Prostate gland (tissue), 2 donors: ENCODE measurements around the gene DDO. TPM values are rescaled to one million over a fixed set of nuclear protein-coding genes. Genes with fewer than 3 reads are reported as not detected.
A peak's percentile ranks its signal among the peaks of the same experiment; 100 is the strongest.

ENCODE experiments used
- DNase-seq: peaks from one replicate; pipeline ENCODE4 v3.0.0-alpha.2; 2019; ENCODE audit warnings: low spot score
- H3K27ac ChIP-seq, 2 donors: fragments of 200-600 bp; sonication (generic); 2 replicates each; pipeline ENCODE4 v1.5.1; 2017 to 2019
- H3K27me3 ChIP-seq: fragments of 200-600 bp; sonication (generic); replicated peaks from 2 replicates; pipeline ENCODE4 v1.5.1; 2019; ENCODE audit not compliant: insufficient read depth
- H3K36me3 ChIP-seq, 2 donors: fragments of 200-600 bp; sonication (generic); 1 replicate in 1 of 2; 2 replicates in 1 of 2; pipeline versions ENCODE4 v1.5.1 to v1.8.1; 2017 to 2019
- H3K4me1 ChIP-seq: fragments of 200-600 bp; sonication (generic); replicated peaks from 2 replicates; pipeline ENCODE4 v1.5.1; 2019
- H3K4me3 ChIP-seq, 2 donors: fragments of 200-600 bp; sonication (generic); 2 replicates each; pipeline ENCODE4 v1.5.1; 2017 to 2019
- H3K9me3 ChIP-seq: fragments of 200-600 bp; sonication (generic); 2 replicates; pipeline ENCODE4 v1.5.1; 2017
- POLR2A ChIP-seq: fragments of 450-650 bp; IDR thresholded peaks from one replicate; pipeline ENCODE4 v1.6.1; 2016; ENCODE audit warnings: antibody characterized with exemption, mild to moderate bottlenecking
- POLR2AphosphoS5 ChIP-seq: sonication (generic); formaldehyde crosslinking; IDR thresholded peaks from one replicate; pipeline ENCODE4 v1.6.1; 2017; ENCODE audit warnings: antibody characterized with exemption
- WGBS: methylation state at CpG from one replicate; pipeline ENCODE4 v1.1.5; 2018; 5-methylcytosine and 5-hydroxymethylcytosine counted together
- intact Hi-C: fragments of 100-400 bp; cut with DNase I; formaldehyde crosslinking; loops from one replicate; pipeline ENCODE4 v1.14.2; 2022
- total RNA-seq, 2 donors: library from RNA; depleted of rRNA; stranded (reverse); fragments of >200 nt; gene quantifications; one replicate each; pipeline ENCODE4 v1.1.0, GENCODE V29; 2016
- TF ChIP-seq, protein P1 (sequence below), 4 experiments: fragments of 200-600 bp in 2 of 4; fragments of 450-650 bp in 2 of 4; sonication (generic) in 2 of 4; IDR thresholded peaks; 1 replicate in 3 of 4; 2 replicates in 1 of 4; pipeline ENCODE4 v1.5.1; 2016 to 2019; ENCODE audit warnings: antibody characterized with exemption in 4 of 4, mild to moderate bottlenecking in 2 of 4, moderate library complexity in 2 of 4

DDO gene
- total RNA-seq, 2 donors from 2014 or later: 0.41 to 2.1 TPM

DNA sequence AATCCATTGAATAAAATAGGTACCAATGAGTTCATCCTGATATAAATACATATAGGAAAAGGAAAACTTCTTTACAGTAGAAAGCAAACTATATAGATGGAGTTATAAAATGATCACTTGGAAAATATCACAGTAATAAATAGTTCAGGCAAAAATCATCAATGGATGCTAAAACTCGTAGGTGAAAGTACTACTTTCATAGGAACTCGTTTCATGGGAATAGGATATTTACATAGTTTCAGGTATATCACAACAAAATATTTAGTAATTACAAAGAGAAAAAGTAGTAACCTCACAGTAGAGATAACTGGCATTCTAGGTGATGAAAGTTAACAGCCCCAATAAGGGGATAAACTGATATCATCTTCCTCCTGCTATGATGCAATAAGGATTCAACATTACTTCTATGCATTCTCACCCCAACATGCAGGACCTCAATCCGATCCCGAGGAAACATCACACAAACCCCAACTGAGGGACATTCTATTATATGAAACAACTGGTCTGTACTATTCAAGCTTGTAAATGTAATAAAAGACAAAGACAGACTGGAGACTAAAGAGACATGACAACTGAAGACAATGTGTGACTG lies 13.7 kb downstream of the DDO start:
- no peak for DNase-seq
- Histone ChIP-seq H3K27ac (no peak overlapping the region), H3K27me3 (no peaks in the 10 kb centered on the region), H3K4me3 (no peak overlapping the region), H3K36me3 (no peaks in the 10 kb centered on the region), H3K4me1 (no peaks in the 10 kb centered on the region), H3K9me3 (no peaks in the 10 kb centered on the region)
- WGBS: 69% methylated on average over 4 of the region's 4 CpGs
- TF ChIP-seq, protein P1, sequence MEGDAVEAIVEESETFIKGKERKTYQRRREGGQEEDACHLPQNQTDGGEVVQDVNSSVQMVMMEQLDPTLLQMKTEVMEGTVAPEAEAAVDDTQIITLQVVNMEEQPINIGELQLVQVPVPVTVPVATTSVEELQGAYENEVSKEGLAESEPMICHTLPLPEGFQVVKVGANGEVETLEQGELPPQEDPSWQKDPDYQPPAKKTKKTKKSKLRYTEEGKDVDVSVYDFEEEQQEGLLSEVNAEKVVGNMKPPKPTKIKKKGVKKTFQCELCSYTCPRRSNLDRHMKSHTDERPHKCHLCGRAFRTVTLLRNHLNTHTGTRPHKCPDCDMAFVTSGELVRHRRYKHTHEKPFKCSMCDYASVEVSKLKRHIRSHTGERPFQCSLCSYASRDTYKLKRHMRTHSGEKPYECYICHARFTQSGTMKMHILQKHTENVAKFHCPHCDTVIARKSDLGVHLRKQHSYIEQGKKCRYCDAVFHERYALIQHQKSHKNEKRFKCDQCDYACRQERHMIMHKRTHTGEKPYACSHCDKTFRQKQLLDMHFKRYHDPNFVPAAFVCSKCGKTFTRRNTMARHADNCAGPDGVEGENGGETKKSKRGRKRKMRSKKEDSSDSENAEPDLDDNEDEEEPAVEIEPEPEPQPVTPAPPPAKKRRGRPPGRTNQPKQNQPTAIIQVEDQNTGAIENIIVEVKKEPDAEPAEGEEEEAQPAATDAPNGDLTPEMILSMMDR (IDR thresholded peaks at IDR 0.05): no peak
- TF ChIP-seq POLR2A: no peak
- intact Hi-C loops: no loop called here

DNA sequence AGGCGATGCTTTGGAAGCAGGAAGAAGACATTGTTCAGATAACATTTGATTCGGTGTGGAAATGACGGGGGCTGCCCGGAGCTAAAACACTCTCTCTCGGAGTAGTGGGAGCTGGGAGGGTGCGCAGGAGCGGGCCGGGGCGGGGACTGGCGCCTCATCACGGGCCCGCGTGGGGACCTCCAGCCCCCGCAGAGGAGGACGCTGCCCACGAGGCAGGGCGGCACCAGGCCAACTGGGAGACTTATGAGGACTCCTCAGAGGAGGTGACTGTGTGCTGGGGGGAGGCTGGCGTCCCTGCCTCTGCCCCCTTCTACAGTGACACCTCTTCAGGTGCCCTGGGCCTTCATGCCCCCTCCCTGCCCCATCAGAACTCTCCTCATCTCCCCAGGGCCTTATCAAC lies 15.2 kb downstream of the DDO start:
- Histone ChIP-seq H3K27ac (no peak overlapping the region), H3K36me3 (no peaks in the 10 kb centered on the region), H3K4me1 (no peaks in the 10 kb centered on the region), H3K4me3 (peak overlapping the region; percentile 21 to 26), H3K9me3 (no peaks in the 10 kb centered on the region), H3K27me3 (no peaks in the 10 kb centered on the region)
- intact Hi-C loops: no loop called here
- no peak for DNase-seq
- WGBS: 72% methylated on average over 18 of the region's 18 CpGs
- TF ChIP-seq POLR2AphosphoS5 (no peak), POLR2A (no peak)
- TF ChIP-seq, protein P1 (IDR thresholded peaks at IDR 0.05): no peak

DNA sequence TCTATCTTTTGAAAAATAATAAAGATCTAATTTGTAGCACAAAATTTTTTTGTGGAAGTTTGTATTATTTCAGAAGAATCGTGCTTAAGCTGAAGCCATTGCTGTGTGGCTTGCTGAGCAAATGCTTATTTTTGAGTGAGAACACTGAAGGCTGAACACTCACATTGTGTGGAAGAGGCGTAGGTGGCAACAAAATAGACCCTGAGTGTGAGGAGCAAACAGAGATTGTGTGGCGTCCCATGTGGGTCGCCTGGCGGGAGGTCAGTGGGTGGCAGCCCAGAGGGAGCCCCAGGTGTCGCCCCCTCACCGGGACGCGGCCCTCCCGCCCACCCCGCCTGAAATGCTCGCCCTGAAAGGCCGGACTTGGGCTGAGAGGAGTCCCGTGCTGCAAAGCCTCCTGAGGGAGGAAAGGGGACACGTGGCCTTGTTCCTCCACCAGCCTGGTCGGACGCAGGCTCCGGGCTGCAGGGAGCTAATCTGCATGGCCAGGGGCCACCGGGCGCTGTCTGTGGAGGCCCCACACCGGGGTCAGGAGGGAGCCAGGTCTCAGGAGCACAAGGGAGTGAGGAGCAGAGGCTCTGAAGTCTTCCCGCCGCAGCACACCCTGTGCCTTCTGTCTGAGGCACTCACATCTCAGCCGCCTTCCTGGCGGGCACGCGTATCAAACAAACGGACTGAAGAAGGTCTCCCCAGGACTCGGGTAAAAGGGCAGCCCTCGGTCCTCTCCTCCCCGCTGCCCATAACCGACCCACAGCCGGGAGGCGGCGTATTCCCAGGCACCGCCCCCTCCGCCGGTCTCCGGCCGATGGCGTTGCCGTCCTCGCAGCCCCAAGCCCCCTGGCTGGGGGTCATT lies 15.9 kb downstream of the DDO start:
- TF ChIP-seq POLR2A (no peak), POLR2AphosphoS5 (no peak)
- TF ChIP-seq, protein P1 (IDR thresholded peaks at IDR 0.05): no peak
- intact Hi-C loops: loop anchor here (10.0 kb wide), 2 partner anchors 365 to 695 kb away; no protein-coding TSS in a partner anchor
- WGBS: 41% methylated on average over 43 of the region's 43 CpGs
- Histone ChIP-seq H3K27me3 (no peaks in the 10 kb centered on the region), H3K4me3 (peak overlapping the region; percentile 21 to 26), H3K36me3 (no peaks in the 10 kb centered on the region), H3K4me1 (no peaks in the 10 kb centered on the region), H3K27ac (peak overlapping the region in 1 of 2 donors; percentile 27), H3K9me3 (no peaks in the 10 kb centered on the region)
- DNase-seq: no peak

DNA sequence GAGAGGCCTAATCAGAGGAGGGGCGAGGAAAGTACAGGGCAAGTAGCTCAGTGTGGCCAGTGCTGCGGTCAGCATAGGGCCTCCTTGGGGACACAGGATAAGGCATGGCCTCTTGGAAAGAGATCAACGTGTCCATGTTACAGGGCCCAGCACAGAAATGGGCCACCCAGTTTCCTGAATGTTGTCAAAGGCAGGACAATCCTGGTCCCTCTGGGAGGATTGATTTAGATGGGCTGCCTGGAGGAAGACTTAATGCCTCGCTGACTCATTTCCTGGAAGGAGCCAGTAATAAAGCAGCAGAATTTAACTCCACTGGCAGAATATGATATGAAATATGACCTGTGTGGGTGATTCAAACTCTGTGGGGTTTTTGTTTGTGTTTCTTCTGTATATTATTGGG lies 16.6 kb downstream of the DDO start:
- no peak overlapping the region for H3K4me3 ChIP-seq
- 86% methylated on average over 4 of the region's 4 CpGs for WGBS
- H3K9me3 ChIP-seq: no peaks in the 10 kb centered on the region
- intact Hi-C loops: loop anchor here (10.0 kb wide), 2 partner anchors 364 to 694 kb away; no protein-coding TSS in a partner anchor
- no peak for DNase-seq
- H3K36me3 ChIP-seq: no peaks in the 10 kb centered on the region
- H3K4me1 ChIP-seq: no peaks in the 10 kb centered on the region
- TF ChIP-seq POLR2AphosphoS5 (no peak), POLR2A (no peak)
- TF ChIP-seq, protein P1 (IDR thresholded peaks at IDR 0.05): no peak
- H3K27ac ChIP-seq: no peak overlapping the region
- H3K27me3 ChIP-seq: no peaks in the 10 kb centered on the region
